DMS53 (cell line): ENCODE measurements around the gene TRIAP1.
"Not testable (repeated sequence)": the region's sequence is repeated elsewhere in the genome, so short reads cannot be mapped to it uniquely, and the experiment has no call there.

Experiments
- DNase-seq: peaks from one replicate; lab custom pipeline; 2025; lab: John Stamatoyannopoulos, UW

TRIAP1 gene

GRCh38 chr12:120445911-120446843 lies at the start of gene TRIAP1, which contains the start of gene GATC:
TRIAP1 (minus strand) TSS chr12:120446384; CDS start chr12:120446372, 12 bp downstream.
GATC (plus strand) TSS chr12:120446444; CDS start chr12:120446481, 37 bp downstream.
- DNase-seq: peak; percentile 95

- peak; percentile 51 for DNase-seq
Observed at GRCh38 chr12:120495186-120495730, 49.1 kb upstream of the TRIAP1 start.

GRCh38 chr12:120490833-120491512 lies 44.8 kb upstream of the TRIAP1 start:
- no peak for DNase-seq

GRCh38 chr12:120490325-120490724 lies 44.1 kb upstream of the TRIAP1 start:
- DNase-seq: no peak

- no peak for DNase-seq
Observed at GRCh38 chr12:120489018-120489417, 42.8 kb upstream of the TRIAP1 start.

- DNase-seq: no peak
Observed at GRCh38 chr12:120488057-120488640, 42.0 kb upstream of the TRIAP1 start.

GRCh38 chr12:120487552-120487951 lies 41.4 kb upstream of the TRIAP1 start:
- not testable (repeated sequence) for DNase-seq

GRCh38 chr12:120485961-120486881 lies 40.0 kb upstream of the TRIAP1 start:
- no peak for DNase-seq

- DNase-seq: no peak
Observed at GRCh38 chr12:120483621-120484020, 37.4 kb upstream of the TRIAP1 start.

GRCh38 chr12:120481022-120481767 lies 35.0 kb upstream of the TRIAP1 start:
- no peak for DNase-seq

GRCh38 chr12:120480211-120480610 lies 34.0 kb upstream of the TRIAP1 start:
- DNase-seq: no peak

GRCh38 chr12:120479458-120479857 lies 33.3 kb upstream of the TRIAP1 start:
- no peak for DNase-seq

GRCh38 chr12:120475643-120476042 lies 29.5 kb upstream of the TRIAP1 start:
- DNase-seq: no peak

- peak; percentile 96 for DNase-seq
Observed at GRCh38 chr12:120474616-120474960, 28.4 kb upstream of the TRIAP1 start.

GRCh38 chr12:120473807-120474615 lies 27.8 kb upstream of the TRIAP1 start:
- peak; percentile 68 for DNase-seq

- DNase-seq: no peak
Observed at GRCh38 chr12:120472521-120472920, 26.3 kb upstream of the TRIAP1 start.

- DNase-seq: peak; percentile 76
Observed at GRCh38 chr12:120470150-120470784, 24.1 kb upstream of the TRIAP1 start.

- peak; percentile 99 for DNase-seq
Observed at GRCh38 chr12:120469450-120470149, 23.4 kb upstream of the TRIAP1 start, which contains the start of gene SRSF9. SRSF9 (minus strand) TSS chr12:120469748; CDS start chr12:120469609, 139 bp downstream.
